H1 (cell line): ENCODE measurements around the gene ZNF23. TPM values are rescaled to one million over a fixed set of nuclear protein-coding genes. Genes with fewer than 3 reads are reported as not detected.

Experiments
- CTCF ChIA-PET: fragments of 300-600 bp; sonication (Branson Sonifier 250); formaldehyde crosslinking; loops from one replicate; lab custom pipeline; 2021; ENCODE audit not compliant: partially characterized antibody; lab: Charles Lee
- POLR2A ChIA-PET: fragments of 300-600 bp; sonication (Branson Sonifier 250); formaldehyde crosslinking; loops from one replicate; lab custom pipeline; 2021; ENCODE audit warnings: inconsistent platforms; ENCODE audit not compliant: partially characterized antibody; lab: Charles Lee
- DNase-seq, 2 experiments: peaks; one replicate each; pipeline versions ENCODE4 v3.0.0 to v3.0.0-alpha.2; 2010 to 2022; ENCODE audit warnings: low spot score in 2 of 2, low read depth in 1 of 2, mixed read lengths in 1 of 2
- FAIRE-seq: peaks from 2 replicates; lab custom pipeline; 2011; peaks lifted over from hg19 to GRCh38; lab: Jason Lieb, UNC
- H2AFZ ChIP-seq: 2 replicates; pipeline ENCODE4 v1.8.1; 2012; ENCODE audit warnings: low read length, inconsistent platforms
- H2AK5ac ChIP-seq: 2 replicates; pipeline ENCODE4 v1.6.1; 2013; ENCODE audit warnings: low read depth, low read length
- H2BK120ac ChIP-seq: replicated peaks from 2 replicates; pipeline ENCODE3; 2013; ENCODE audit warnings: low read depth, low read length, inconsistent platforms
- H2BK12ac ChIP-seq: 2 replicates; pipeline ENCODE4 v1.6.1; 2013; ENCODE audit warnings: low read depth, low read length
- H2BK15ac ChIP-seq: 2 replicates; pipeline ENCODE4 v1.6.1; 2013; ENCODE audit warnings: low read length
- H2BK20ac ChIP-seq: 2 replicates; pipeline ENCODE4 v1.6.1; 2013; ENCODE audit warnings: low read length
- H2BK5ac ChIP-seq: 2 replicates; pipeline ENCODE4 v1.6.1; 2013; ENCODE audit warnings: low read depth, low read length
- H3K14ac ChIP-seq: 2 replicates; pipeline ENCODE4 v1.6.1; 2013; ENCODE audit warnings: inconsistent platforms; ENCODE audit not compliant: insufficient read length
- H3K18ac ChIP-seq: 2 replicates; pipeline ENCODE4 v1.6.1; 2013; ENCODE audit warnings: low read length; ENCODE audit errors: extremely low read depth
- H3K23ac ChIP-seq: 2 replicates; pipeline ENCODE4 v1.6.1; 2013; ENCODE audit warnings: inconsistent platforms; ENCODE audit not compliant: insufficient read length
- H3K23me2 ChIP-seq: 2 replicates; pipeline ENCODE4 v1.6.1; 2013; ENCODE audit warnings: low read depth, low read length
- H3K27ac ChIP-seq: 2 replicates; pipeline ENCODE4 v1.6.1; 2011; ENCODE audit warnings: low read depth, low read length, inconsistent platforms
- H3K27me3 ChIP-seq, 4 experiments: replicated peaks in 1 of 4; 1 replicate in 1 of 4; 2 replicates in 3 of 4; pipeline versions ENCODE4 v1.6.1 to v1.8.1; 2011 to 2013; ENCODE audit warnings: low read length in 3 of 4, mild to moderate bottlenecking in 3 of 4, inconsistent platforms in 2 of 4, mixed read lengths in 2 of 4, moderate library complexity in 1 of 4; ENCODE audit not compliant: control insufficient read depth in 3 of 4, insufficient read depth in 3 of 4; ENCODE audit errors: extremely low read depth in 1 of 4
- H3K36me3 ChIP-seq, 4 experiments: 2 replicates each; pipeline versions ENCODE4 v1.6.1 to v1.8.1; 2011 to 2013; ENCODE audit warnings: mild to moderate bottlenecking in 4 of 4, low read length in 3 of 4, moderate library complexity in 2 of 4, control low read depth in 1 of 4, inconsistent platforms in 1 of 4; ENCODE audit not compliant: insufficient read depth in 4 of 4, control insufficient read depth in 2 of 4
- H3K4ac ChIP-seq: replicated peaks from 2 replicates; pipeline ENCODE3; 2013; ENCODE audit warnings: low read length, low read depth, mixed read lengths, inconsistent platforms; ENCODE audit not compliant: insufficient read length
- H3K4me1 ChIP-seq, 4 experiments: replicated peaks in 1 of 4; 1 replicate in 1 of 4; 2 replicates in 3 of 4; pipeline versions ENCODE4 v1.6.1 to v1.8.1; 2011 to 2013; ENCODE audit warnings: low read length in 3 of 4, inconsistent platforms in 2 of 4, mixed read lengths in 1 of 4; ENCODE audit not compliant: insufficient read depth in 4 of 4, control insufficient read depth in 3 of 4
- H3K4me2 ChIP-seq, 2 experiments: 2 replicates each; pipeline versions ENCODE4 v1.6.1 to v1.8.1; 2011 to 2013; ENCODE audit warnings: low read depth in 2 of 2, low read length in 2 of 2, control low read depth in 1 of 2, inconsistent platforms in 1 of 2, mild to moderate bottlenecking in 1 of 2; ENCODE audit not compliant: insufficient read depth in 1 of 2
- H3K4me3 ChIP-seq, 4 experiments: fragments of 200-600, 300-600 bp in 1 of 4; sonication (generic), shearing (Covaris generic), sonication (Bioruptor Twin) in 1 of 4; 2 replicates each; pipeline versions ENCODE4 v1.5.1 to v1.8.1; 2011 to 2016; ENCODE audit warnings: low read length in 4 of 4, low read depth in 3 of 4, control low read depth in 2 of 4, inconsistent platforms in 2 of 4, mild to moderate bottlenecking in 2 of 4, mixed read lengths in 1 of 4, moderate library complexity in 1 of 4; ENCODE audit not compliant: insufficient read depth in 2 of 4; ENCODE audit errors: extremely low read depth in 1 of 4
- H3K56ac ChIP-seq: replicated peaks from 2 replicates; pipeline ENCODE3; 2013; ENCODE audit warnings: low read depth, mild to moderate bottlenecking, mixed read lengths, low read length, inconsistent platforms; ENCODE audit not compliant: insufficient read length
- H3K79me1 ChIP-seq: 2 replicates; pipeline ENCODE4 v1.6.1; 2013; ENCODE audit warnings: low read depth, low read length, control low read depth
- H3K79me2 ChIP-seq, 2 experiments: 2 replicates each; pipeline versions ENCODE4 v1.6.1 to v1.8.1; 2012 to 2013; ENCODE audit warnings: low read length in 2 of 2, mild to moderate bottlenecking in 2 of 2, inconsistent platforms in 1 of 2; ENCODE audit not compliant: insufficient read depth in 2 of 2, control insufficient read depth in 1 of 2
- H3K9ac ChIP-seq, 4 experiments: replicated peaks in 1 of 4; 1 replicate in 1 of 4; 2 replicates in 3 of 4; pipeline versions ENCODE4 v1.6.1 to v1.8.1; 2011 to 2013; ENCODE audit warnings: low read depth in 3 of 4, low read length in 3 of 4, control low read depth in 2 of 4, mild to moderate bottlenecking in 2 of 4, moderate library complexity in 2 of 4, inconsistent platforms in 1 of 4; ENCODE audit errors: extremely low read depth in 1 of 4
- H3K9me3 ChIP-seq, 2 experiments: 2 replicates each; pipeline versions ENCODE4 v1.6.1 to v1.8.1; 2012 to 2013; ENCODE audit warnings: mild to moderate bottlenecking in 2 of 2, moderate library complexity in 2 of 2, control low read depth in 1 of 2, inconsistent platforms in 1 of 2, low read depth in 1 of 2, low read length in 1 of 2, mixed read lengths in 1 of 2; ENCODE audit not compliant: insufficient read depth in 2 of 2
- H4K20me1 ChIP-seq, 2 experiments: replicated peaks in 1 of 2; 2 replicates each; pipeline versions ENCODE3 to v1.8.1; 2011 to 2013; ENCODE audit warnings: inconsistent platforms in 2 of 2, low read length in 2 of 2, mild to moderate bottlenecking in 1 of 2; ENCODE audit not compliant: insufficient read depth in 2 of 2, control insufficient read depth in 1 of 2
- H4K5ac ChIP-seq: 2 replicates; pipeline ENCODE4 v1.6.1; 2013; ENCODE audit warnings: low read length, low read depth, mixed read lengths, inconsistent platforms; ENCODE audit not compliant: insufficient read length
- H4K8ac ChIP-seq: 2 replicates; pipeline ENCODE4 v1.8.0; 2013; ENCODE audit warnings: mild to moderate bottlenecking, moderate library complexity, low read length, inconsistent platforms; ENCODE audit not compliant: insufficient read depth; ENCODE audit errors: extremely low read depth
- H4K91ac ChIP-seq: replicated peaks from 2 replicates; pipeline ENCODE3; 2013; ENCODE audit warnings: low read length, mixed read lengths, inconsistent platforms; ENCODE audit not compliant: insufficient read length
- HDAC6 ChIP-seq: IDR thresholded peaks from one replicate; pipeline ENCODE4 v1.7.1; 2012; ENCODE audit warnings: low read depth, mild to moderate bottlenecking, inconsistent platforms, low read length, moderate library complexity
- WGBS, 2 experiments: shearing (Covaris generic) in 1 of 2; methylation state at CpG; one replicate each; pipeline versions ENCODE4 v1.1.6 to v1.1.7; 2013 to 2015; ENCODE audit warnings: low lambda C conversion rate in 2 of 2, mixed read lengths in 2 of 2, inconsistent platforms in 1 of 2, low coverage in 1 of 2, missing lambda C conversion rate in 1 of 2; ENCODE audit not compliant: insufficient replicate concordance in 2 of 2, insufficient coverage in 1 of 2, insufficient read length in 1 of 2; ENCODE audit errors: extremely low coverage in 1 of 2, missing lambda C conversion rate in 1 of 2; 5-methylcytosine and 5-hydroxymethylcytosine counted together
- polyA plus RNA-seq, 7 experiments: library from polyadenylated mRNA; depleted of rRNA in 3 of 7; stranded (reverse) in 5 of 7; unstranded in 2 of 7; fragments of >200 nt in 5 of 7; fragments of 200-250 nt in 2 of 7; gene quantifications; 1 replicate in 5 of 7; 2 replicates in 1 of 7; 4 replicates in 1 of 7; pipeline versions ENCODE4 v1.2.1 to v1.2.3, GENCODE V29; 2011 to 2013; ENCODE audit warnings: missing spikeins in 2 of 7, mixed read lengths in 2 of 7
- total RNA-seq: library from RNA; stranded (reverse); fragmentation: NEBNext Ultra II Directional; extraction: Animal tissue kit (Norgen Biotek cat#: 25700); gene quantifications from 2 replicates; pipeline ENCODE4 v1.2.1, GENCODE V29; 2021
- TF ChIP-seq, protein P1 (sequence below): IDR thresholded peaks from 2 replicates; pipeline ENCODE4 v1.6.1; 2012; ENCODE audit warnings: inconsistent platforms
- TF ChIP-seq, protein P2 (sequence below): IDR thresholded peaks from 2 replicates; pipeline ENCODE4 v1.6.1; 2011; ENCODE audit warnings: low read length, improper control_type of control experiment

Gene ZNF23
- total and polyA plus RNA-seq, 2 of the 8 experiments (the other 6 are each of a cell fraction or from before 2014, with no cell fraction given), result 2.4 to 10.2 TPM

DNA sequence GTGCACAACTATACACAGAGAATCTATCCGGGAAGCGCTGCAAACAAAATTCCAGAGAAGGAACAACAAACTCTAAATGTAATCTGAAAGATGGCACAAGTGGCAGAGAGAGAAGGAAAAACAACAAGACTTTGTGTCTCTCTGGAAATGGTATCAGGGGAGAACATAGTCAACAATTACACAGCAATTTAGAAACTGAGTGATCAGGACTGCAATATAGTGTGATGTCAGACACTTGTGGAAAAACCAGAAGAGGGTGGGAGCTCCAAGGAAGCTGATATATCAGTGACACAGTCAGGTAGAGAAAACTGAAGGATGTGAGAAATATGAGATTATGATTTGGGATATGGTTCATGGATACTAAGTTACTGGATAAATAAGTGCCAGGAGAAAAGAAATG lies 18.9 kb upstream of the ZNF23 start:
- FAIRE-seq, result no peak
- WGBS, 2 experiments, result 93% methylated on average over 2 of the region's 2 CpGs; no CpG with 5 or more reads in 1 of the 2 experiments
- TF ChIP-seq, protein P1, sequence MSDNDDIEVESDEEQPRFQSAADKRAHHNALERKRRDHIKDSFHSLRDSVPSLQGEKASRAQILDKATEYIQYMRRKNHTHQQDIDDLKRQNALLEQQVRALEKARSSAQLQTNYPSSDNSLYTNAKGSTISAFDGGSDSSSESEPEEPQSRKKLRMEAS, result no peak
- TF ChIP-seq HDAC6, result no peak
- TF ChIP-seq, protein P2, sequence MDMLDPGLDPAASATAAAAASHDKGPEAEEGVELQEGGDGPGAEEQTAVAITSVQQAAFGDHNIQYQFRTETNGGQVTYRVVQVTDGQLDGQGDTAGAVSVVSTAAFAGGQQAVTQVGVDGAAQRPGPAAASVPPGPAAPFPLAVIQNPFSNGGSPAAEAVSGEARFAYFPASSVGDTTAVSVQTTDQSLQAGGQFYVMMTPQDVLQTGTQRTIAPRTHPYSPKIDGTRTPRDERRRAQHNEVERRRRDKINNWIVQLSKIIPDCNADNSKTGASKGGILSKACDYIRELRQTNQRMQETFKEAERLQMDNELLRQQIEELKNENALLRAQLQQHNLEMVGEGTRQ, result no peak

More for the DNA sequence above, 18.9 kb upstream of the ZNF23 start:
- Histone ChIP-seq H4K5ac (no peak overlapping the region), H4K8ac (no peak overlapping the region), H3K79me1 (no peaks in the 10 kb centered on the region), H3K14ac (no peak overlapping the region), H2BK5ac (no peak overlapping the region), H3K18ac (no peak overlapping the region), H3K79me2 (no peaks in the 10 kb centered on the region), H2BK120ac (no peak overlapping the region), H3K4me3 (no peak overlapping the region), H2AFZ (no peak overlapping the region), H4K91ac (no peak overlapping the region), H2BK15ac (no peak overlapping the region), H3K4me2 (no peak overlapping the region), H3K27me3 (no peaks in the 10 kb centered on the region), H2BK20ac (no peak overlapping the region), H3K27ac (no peak overlapping the region), H4K20me1 (no peaks in the 10 kb centered on the region), H3K4me1 (no peaks in the 10 kb centered on the region), H3K23ac (no peak overlapping the region), H3K9me3 (no peaks in the 10 kb centered on the region), H3K4ac (no peak overlapping the region), H3K36me3 (peaks cover 0 to 1% (median 0%) of the 10 kb centered on the region in 4 experiments; a peak in 1 of 8 replicates), H3K56ac (no peak overlapping the region), H3K23me2 (peaks cover 2% of the 10 kb centered on the region; the same call in 1 of the 2 replicates), H2AK5ac (no peak overlapping the region), H2BK12ac (no peak overlapping the region), H3K9ac (no peak overlapping the region)
- CTCF ChIA-PET, result interaction anchor here (1.4 to 4.0 kb wide), 10 partner anchors 10 to 130 kb away, joined by 3 to 50 read pairs (median 9); partner anchors contain the start of gene ZNF19
- DNase-seq, result no peak
- POLR2A ChIA-PET, result interaction anchor here (1.0 to 1.8 kb wide), 4 partner anchors 9 to 18 kb away, joined by 3 read pairs; partner anchors contain the start of gene ZNF23
